ENCODE results near the gene LRRC8B.

DNA sequence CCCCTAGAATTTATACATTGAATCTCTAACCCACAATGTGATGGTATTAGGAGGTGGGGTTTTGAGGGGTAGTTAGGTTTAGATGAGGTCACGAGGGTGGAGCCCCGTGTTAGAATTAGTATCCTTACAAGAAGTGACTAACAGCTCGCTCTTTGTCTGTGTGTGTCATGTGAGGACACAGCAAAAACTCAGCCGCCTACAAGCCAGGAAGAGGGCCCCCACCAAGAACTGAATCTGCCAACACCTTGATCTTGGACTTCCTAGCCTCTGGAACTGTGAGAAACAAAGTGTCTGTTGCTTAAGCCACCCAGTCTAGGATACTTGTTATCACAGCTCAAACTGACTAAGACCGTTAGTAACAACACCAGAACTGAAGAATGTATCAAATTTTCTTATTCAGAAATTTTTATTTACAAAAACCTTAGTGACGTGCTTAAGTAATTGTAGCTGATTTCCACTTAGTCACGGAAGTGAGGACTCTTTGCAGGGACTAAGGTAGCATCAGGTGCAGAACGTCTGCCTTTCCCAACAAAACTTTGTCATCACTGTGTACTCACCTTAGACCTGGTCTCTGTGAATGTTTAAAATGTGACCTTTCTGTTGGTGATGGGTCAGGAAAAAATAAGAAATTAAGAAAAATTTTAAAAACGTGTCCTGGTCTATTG lies 83.8 kb downstream of the LRRC8B start:
- TF ChIP-seq EZH2 (IDR thresholded peaks at IDR 0.05; ENCODE audit: borderline replicate concordance, low read depth, low read length, severe bottlenecking) = no peak
- TF ChIP-seq, protein P1, sequence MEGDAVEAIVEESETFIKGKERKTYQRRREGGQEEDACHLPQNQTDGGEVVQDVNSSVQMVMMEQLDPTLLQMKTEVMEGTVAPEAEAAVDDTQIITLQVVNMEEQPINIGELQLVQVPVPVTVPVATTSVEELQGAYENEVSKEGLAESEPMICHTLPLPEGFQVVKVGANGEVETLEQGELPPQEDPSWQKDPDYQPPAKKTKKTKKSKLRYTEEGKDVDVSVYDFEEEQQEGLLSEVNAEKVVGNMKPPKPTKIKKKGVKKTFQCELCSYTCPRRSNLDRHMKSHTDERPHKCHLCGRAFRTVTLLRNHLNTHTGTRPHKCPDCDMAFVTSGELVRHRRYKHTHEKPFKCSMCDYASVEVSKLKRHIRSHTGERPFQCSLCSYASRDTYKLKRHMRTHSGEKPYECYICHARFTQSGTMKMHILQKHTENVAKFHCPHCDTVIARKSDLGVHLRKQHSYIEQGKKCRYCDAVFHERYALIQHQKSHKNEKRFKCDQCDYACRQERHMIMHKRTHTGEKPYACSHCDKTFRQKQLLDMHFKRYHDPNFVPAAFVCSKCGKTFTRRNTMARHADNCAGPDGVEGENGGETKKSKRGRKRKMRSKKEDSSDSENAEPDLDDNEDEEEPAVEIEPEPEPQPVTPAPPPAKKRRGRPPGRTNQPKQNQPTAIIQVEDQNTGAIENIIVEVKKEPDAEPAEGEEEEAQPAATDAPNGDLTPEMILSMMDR (IDR thresholded peaks at IDR 0.05; ENCODE audit: borderline replicate concordance, extremely low read depth, low read length, poor library complexity, severe bottlenecking) = no peak

Data from DND-41 (cell line).